NCI-H2029 (cell line): ENCODE data around the gene APRT.

Experiments
- DNase-seq: peaks from one replicate; lab custom pipeline; 2025; lab: John Stamatoyannopoulos, UW

APRT gene

GRCh38 chr16:88811769-88812512, at the start of gene APRT:
Gene APRT (minus strand): TSS chr16:88811928. CDS start chr16:88811899, 29 bp downstream.
- peak; percentile 72 for DNase-seq

- DNase-seq = no peak
These were observed 49.6 kb upstream of the APRT start for GRCh38 chr16:88861359-88861758.

GRCh38 chr16:88859381-88860091, 47.8 kb upstream of the APRT start:
- DNase-seq = no peak

- no peak for DNase-seq
These were observed 46.1 kb upstream of the APRT start for GRCh38 chr16:88857728-88858339.

- peak; percentile 74 for DNase-seq
These were observed 45.4 kb upstream of the APRT start, which contains the start of the genes GALNS and TRAPPC2L for GRCh38 chr16:88856828-88857727. Gene GALNS (minus strand): TSS chr16:88856947. CDS start chr16:88856877, 70 bp downstream. Gene TRAPPC2L (plus strand): TSS chr16:88857127. CDS start chr16:88857151, 24 bp downstream.

- DNase-seq = no peak
These were observed 44.5 kb upstream of the APRT start for GRCh38 chr16:88856122-88856827.

- no peak for DNase-seq
These were observed 44.0 kb upstream of the APRT start for GRCh38 chr16:88855736-88856121.

- no peak for DNase-seq
These were observed 43.4 kb upstream of the APRT start for GRCh38 chr16:88855176-88855575.

GRCh38 chr16:88854306-88855111, 42.8 kb upstream of the APRT start:
- DNase-seq = no peak

- no peak for DNase-seq
These were observed 41.7 kb upstream of the APRT start for GRCh38 chr16:88853325-88853941.

- no peak for DNase-seq
These were observed 39.9 kb upstream of the APRT start for GRCh38 chr16:88851616-88852015.

- DNase-seq = no peak
These were observed 38.9 kb upstream of the APRT start for GRCh38 chr16:88850531-88851199.

- no peak for DNase-seq
These were observed 36.8 kb upstream of the APRT start for GRCh38 chr16:88848557-88848956.

GRCh38 chr16:88847654-88848053, 35.9 kb upstream of the APRT start:
- no peak for DNase-seq

GRCh38 chr16:88846088-88846487, 34.4 kb upstream of the APRT start:
- no peak for DNase-seq

- no peak for DNase-seq
These were observed 32.8 kb upstream of the APRT start for GRCh38 chr16:88844419-88845036.

GRCh38 chr16:88843256-88843655, 31.5 kb upstream of the APRT start:
- DNase-seq = no peak

GRCh38 chr16:88842806-88843205, 31.1 kb upstream of the APRT start:
- no peak for DNase-seq

GRCh38 chr16:88842308-88842756, 30.6 kb upstream of the APRT start:
- no peak for DNase-seq
